ENCODE data around the gene DYNC1I1.
A peak's percentile ranks its signal among the peaks of the same experiment; 100 is the strongest.

DYNC1I1 gene

DNA sequence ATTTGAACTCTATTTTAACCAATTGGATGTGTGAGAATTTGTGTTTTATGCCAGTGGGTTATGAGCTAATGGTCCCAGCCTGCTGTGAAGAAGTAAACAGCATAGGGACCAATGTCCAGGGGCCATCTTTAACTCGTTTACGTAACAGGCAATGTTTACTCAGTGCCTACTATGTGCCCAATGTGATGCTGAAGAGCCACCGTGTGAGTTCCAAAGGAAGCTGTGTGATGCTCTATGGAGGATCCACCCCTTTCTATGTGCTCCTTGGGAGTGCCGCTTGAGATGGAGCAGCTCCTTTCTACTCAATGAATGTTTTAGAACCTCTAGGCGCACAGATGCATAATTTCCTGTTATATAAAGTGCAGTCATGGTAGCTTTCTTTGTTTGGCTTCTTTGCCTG lies 21.3 kb downstream of the DYNC1I1 start:
- no peak for DNase-seq

DNA sequence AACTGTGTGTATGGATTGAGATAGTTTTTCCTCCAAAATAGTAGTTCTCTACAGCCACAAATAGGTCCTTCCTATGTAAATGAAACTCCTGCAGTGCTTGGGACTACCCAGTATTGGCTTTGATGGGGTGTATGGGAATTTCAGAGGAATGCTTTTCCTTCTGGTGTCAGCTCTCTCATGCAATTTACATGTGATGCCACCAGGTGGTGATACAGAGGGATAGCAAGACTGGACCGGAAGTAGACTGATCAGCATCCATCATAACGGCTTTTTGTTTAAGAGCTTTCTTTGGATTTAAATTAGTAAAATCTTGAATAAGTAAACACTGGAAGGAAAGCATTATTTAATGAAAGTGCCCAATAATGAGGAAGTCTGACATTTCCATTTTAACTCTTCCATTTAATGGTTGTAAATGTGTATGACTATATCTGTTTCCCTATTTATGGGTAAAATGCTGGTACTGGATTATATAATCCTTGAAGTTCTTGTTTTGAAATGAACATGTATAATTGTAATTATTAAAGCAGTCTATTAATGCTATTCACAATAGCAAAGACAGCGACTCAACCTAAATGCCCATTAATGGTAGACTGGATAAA lies 22.7 kb downstream of the DYNC1I1 start:
- DNase-seq = no peak

DNA sequence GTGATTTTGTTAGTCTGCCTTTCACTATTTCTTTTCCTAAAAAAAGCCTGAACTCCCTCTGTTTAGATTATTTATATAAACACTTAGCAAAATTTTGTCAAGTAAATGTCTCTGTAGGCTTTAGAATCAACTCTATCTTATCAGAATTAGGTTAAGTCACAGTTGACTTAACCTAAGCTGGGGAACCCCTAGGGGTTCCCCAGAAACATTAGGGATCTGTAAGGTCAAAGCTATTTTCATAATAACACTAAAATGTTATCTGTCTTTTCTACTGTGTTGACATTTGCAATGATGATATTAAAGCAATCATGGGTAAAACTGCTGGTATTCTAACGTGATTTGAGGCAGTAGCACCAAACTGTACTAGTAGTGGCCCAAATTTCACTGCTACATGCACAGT lies 24.3 kb downstream of the DYNC1I1 start:
- no peak for DNase-seq

DNA sequence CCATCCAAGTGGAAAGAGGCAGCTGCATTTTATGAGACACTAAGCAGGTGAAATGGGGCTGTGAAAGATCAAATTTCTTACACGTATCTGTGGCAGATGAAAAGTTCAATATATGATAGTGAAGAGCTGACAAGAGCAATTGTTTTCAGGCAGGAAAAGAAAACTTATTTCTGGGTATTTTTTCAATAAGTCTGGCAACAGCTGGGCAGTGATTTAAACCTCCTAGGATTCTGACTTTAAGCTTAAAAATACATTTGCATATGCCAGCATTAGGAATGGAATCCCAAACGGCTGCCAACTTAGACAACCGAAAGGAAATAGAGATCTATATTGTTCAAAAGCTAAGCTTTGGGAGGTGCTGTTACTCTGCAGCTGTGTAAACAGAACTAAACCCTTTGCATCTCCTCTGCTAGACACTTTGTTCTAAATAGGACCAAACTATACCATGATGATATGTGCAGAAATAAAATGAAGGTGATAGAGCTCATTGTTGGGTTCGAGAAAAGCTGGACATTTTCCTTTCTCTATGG lies 26.1 kb downstream of the DYNC1I1 start:
- no peak for DNase-seq

DNA sequence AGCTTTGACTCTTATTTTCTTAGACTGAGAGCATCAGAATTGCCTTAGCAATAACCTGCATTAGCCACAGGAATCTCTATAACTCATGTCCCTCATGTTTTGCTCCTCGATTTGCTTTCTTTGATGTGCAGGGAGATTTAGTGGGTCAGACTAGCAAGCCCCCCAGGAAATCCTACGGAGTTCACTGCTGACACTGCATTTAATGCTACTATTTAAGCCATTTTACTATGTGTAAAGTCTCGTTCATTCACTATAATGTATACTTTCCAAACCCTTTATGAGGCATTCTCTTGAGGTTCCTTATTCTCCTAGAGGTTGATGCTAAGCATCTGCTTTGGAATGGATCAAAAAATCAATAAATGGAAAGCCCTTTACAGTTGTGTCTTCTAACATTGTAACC lies 28.4 kb downstream of the DYNC1I1 start:
- DNase-seq = no peak

DNA sequence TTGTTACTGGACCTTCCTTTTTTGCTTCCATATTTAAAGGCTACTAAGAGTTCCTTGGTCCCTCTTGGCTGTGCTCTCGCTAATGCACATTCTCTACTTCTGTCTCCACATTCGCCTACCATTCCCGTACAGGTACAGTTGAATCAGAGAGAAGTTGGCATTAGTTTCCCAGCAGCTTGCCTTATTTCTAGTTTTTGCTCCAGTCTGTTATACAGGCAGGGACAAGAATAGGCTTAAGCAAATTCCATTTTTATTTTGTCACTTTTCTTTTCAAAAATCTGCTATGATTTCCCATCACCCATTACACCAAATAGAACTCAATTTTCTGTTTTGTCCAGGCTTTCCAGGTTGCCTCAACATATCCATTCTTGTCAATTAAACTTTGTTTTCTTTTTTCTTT lies 29.9 kb downstream of the DYNC1I1 start:
- no peak for DNase-seq

DNA sequence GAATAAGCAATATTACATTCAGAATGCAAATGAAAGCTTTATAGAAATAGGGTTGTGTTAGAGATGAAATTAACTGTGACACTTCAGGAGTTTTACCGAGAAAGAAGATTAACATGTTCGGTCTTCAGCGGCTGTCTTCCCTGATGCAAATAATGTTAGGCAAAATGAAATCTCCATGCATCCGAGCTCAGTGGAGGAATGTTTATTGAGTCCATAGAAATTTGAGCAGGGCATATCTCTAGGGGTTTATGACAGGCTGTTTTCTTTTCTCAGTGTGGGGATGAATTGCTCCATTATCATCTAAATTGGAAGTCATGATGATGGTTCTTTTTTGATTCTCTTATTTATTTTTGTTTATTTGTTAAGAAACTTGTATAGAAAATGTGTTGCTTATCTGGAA lies 31.7 kb downstream of the DYNC1I1 start:
- DNase-seq = no peak

DNA sequence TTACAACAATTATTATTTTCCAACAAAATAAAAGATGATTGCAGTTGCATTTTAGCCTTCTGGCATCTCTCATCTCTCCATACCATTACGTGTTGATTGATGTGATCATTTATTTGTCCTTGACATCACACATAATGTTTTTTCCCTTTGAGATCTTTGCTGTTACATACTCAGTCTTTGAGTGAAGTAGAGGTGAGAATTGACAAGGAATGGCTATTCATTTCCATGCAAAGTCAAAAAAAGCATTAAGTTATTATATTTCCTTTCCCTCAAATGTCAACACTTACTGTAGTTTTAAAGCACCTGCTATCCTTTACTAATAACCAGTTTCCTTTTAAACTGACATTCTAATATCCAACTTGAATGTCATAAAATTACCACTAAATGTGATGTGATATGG lies 33.6 kb downstream of the DYNC1I1 start:
- DNase-seq = no peak

DNA sequence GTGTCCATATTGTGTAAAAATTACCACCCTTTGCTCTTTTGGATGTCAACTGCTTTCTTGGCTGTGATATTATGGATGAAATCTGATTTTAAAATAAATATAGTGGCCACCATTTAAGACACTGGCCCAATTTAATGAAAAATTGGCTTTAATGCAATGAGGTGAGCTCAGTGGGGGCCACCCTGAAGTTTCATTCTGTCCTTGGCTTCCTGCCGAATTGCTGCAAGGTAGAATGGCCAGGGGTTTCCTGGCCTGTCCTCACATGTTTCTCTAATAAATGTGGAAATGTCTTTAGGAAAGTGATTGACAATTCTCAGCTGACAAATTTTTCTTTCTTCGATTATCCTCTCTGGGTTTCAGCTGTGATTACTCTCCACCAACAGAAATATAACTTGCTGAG lies 36.0 kb downstream of the DYNC1I1 start:
- DNase-seq = no peak

DNA sequence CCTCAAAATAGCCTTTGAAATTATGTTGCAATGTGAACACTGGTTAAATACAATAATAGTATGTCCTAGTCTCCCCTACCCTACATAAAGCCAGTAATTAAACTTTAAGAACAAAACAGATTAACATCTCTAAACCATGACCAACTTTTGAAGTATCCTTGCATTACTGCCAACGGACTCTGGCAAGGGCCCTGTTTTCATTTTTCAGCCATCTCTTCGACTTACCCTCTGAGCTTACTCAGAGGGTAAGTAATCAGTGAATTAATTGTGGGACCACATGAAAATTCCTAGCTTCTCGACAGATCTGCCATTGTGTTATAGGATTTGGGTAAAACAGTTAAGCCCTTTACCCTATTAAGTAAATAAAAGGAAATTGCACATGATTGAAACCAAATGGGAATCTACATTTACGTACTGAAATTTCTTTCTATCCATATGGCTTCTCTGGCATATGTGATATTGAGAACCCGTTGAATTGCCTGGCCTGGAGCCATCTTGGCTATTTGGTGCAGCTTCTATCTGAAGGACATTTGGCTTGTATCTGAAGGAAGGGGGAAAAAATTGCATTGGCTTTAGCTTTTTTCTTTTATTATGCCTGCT lies 39.6 kb downstream of the DYNC1I1 start:
- DNase-seq = no peak

DNA sequence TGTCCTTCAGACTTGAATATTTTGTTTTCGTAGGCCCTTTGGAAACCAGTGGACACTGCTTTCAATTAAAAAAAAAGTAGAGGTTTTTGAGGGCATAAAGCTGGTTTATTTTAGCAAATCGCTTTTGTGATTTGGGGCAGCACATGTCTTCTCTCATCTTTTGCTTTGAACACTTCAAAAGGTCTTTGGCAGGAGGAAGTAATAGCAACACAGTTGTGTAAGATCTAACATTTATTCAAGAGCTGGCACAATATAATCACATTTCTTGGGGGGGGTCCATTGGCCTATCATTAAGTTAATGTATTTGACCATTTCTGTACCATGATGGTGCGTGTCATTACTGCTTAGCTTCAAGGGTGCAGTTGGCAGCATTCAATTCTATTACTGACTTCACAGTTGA lies 42.4 kb downstream of the DYNC1I1 start:
- DNase-seq = no peak

DNA sequence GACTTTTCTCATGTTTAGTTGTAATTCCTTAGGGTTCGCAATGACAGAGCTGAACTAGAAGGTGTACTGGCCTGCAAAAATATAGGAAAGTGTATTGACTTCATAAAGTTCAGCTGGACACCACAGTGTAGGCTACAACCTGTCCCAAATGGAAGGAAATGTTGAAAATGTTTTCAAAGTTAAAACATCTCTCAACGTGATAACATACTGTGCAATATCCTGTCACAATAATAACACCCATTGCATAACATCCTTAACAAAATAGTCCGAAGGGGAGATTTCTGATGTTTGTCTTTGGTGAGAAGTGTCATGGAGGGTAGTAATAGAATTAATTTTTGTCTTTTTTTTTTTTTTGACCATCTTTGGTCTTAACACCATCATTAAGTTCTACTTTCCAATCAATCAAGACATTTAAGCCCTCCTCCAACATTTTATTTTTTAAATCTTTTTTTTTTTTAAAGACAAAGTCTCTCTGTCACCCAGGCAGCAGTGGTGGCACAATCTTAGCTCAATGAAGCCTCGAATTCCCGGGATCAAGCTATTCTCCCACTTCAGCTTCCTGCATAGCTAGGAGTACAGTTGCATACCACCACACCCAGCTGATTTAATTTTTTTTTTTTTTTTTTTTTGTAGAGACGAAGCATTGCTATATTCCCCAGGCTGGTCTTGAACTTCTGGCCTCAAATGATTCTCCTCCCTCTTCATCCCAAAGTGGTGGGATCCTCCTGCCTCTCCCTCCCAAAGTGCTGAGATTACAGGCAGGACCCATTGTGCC lies 45.7 kb downstream of the DYNC1I1 start:
- no peak for DNase-seq

DNA sequence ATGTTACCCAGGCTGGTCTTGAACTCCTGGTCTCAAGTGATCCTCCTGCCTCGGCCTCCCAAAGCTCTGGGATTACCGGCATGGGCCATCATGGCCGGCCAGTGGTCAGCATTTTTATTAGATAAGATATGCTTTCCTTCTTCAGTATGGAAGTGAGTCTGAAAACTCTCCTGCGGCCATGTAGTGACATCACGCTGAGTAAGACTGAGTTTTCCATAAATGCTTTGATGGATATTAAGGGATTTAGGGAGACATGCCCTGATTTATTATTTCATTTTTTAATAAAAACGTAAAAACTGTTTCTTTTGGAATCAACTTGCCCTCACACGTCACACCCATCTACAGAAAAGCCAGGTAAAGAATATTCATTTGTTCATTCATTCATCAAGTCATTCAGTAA lies 48.4 kb downstream of the DYNC1I1 start:
- DNase-seq = no peak

DNA sequence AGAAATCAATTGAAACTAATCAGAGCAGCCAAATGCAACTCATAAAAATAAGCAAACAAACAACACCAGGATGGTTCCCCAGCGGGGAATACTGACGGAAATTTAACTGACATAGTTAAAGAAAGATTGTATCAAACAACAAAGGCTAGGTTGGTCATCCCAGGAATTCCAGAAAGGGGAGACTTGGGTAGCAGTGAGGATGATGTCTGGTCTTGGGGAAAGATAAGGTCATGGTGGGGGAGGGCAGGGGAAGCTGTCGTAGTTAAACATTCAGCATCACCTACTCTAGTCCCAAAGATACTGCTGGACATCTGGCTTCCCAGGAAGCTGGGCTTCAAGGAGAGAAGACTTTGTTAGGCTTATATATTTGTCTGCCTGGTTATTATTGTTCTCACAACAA lies 50.4 kb downstream of the DYNC1I1 start:
- no peak for DNase-seq

DNA sequence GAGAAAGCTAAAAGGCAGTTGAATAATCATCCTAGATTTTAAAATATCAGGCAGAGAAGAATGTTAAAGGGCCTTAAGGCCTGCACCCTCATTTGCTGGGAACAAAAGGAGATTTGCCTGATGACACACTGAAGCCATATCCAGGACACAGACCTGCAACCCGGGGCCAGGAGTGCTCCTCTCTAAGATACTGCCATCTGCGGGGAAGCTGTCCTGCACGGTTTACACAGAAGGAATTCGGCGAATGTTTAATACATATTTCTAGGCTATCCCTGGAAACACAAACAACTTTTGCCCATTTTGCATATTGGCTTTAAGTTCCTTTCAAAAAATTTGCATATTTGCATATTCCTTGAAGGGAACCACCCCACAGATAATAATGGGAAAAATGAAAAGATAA lies 52.3 kb downstream of the DYNC1I1 start:
- DNase-seq = no peak

DNA sequence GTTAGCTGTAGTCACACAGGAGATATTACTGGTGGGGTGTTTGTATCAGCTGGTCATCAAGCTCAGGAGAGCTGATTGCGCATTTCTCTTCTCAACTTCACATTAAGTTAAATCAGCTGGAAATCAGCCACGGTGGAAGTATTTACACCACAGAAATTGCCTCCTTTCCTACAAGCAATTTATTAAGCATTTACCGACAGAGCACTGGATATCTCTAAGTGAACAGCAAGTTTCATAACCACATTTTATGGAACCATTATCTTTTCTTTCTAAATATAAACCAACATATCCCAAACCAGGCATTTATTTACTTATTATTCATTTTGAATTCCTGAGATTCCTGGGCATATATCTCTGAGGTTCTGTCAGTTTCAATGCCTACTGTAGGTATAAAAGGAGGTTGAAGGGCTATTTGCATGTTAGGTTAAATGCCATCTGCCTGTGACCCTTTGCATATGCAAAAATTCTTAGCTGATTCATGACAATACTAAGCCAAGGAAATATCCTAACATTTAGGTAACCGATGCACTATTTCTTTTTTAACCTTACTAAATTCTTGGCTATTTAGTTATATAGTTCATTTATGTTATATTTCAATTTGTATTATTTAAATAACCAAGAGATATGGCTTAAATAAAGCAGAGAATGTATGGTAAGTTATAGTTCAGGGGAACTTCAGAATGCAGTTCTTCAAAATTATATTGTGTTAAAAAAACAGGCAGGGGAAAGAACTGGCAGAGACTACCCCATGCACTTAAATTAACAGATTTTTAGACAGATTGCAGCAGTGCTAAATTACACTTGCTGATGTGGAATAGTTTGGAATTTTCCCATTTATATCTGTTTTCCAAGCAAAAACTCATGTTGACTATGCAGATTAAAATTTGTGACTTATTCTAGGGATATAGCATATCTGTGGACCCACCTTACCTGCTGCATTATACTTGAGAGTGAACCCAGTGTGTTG lies 56.8 kb downstream of the DYNC1I1 start:
- DNase-seq = no peak

DNA sequence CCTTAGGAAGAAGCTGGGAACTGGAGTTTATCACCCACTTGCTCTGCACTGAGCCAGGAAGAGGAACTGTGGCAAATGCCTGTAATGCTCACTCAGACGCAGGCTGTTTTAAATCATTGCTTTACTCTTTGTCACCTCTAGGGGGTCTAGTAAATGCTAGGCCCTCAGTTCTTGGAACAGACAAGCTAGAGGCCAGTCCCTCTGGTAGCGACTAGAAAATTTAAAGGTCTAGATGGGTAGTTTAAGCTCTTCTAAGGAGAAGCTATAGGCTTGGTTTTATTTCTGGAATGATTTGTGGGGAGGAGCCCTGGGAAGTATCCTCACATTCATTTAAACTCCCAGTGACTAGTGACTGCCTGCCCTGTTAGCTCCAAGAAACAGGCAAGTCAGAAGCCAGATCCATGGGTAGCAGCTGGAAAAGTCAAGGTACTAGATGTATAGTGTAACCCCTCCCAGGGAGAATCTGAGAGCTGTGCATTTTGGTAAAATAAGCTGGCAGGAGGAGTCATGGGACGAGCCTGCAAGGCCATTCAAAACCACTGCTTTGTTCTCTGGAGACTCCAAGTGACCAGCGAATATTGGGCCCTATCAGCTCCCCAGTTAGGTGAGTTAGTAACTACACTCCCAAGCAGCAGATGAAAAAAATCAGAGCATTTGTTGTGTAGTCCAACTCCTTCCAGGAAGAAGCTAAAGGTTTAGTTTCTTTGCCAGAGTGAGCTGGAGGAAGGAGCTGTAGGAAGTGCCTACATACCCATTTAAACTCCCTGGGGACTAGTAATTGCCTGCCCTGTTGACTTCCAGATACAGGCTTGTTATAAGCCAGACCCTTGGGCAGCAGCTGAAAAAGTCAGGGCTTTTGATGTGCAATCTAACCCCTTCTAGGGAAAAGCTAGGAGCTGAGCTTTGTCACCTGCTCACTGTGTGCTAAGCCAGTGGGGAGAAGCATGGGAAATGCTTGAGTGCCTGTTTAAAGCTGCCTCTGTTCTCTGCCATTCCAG lies 68.9 kb downstream of the DYNC1I1 start:
- DNase-seq = peak; percentile 4

DNA sequence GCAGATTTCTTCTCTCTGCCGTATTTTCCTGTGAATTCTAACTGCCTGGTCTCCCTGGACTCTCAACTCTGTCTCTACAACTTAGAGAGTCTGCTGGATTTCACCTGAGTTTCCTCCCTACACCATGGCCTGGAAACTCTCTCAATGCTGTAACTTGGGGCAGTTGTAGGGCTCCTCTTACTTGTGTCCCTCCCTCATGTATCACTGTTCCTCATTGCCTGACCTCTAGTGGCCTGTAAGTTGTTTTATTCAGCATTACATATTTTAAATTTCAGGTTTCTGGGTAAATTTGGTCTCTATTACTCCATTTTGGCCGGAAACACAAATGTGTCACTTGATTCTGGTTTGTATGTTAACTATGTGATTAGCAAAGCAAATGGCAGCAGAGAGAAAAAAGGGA lies 70.9 kb downstream of the DYNC1I1 start:
- no peak for DNase-seq

DNA sequence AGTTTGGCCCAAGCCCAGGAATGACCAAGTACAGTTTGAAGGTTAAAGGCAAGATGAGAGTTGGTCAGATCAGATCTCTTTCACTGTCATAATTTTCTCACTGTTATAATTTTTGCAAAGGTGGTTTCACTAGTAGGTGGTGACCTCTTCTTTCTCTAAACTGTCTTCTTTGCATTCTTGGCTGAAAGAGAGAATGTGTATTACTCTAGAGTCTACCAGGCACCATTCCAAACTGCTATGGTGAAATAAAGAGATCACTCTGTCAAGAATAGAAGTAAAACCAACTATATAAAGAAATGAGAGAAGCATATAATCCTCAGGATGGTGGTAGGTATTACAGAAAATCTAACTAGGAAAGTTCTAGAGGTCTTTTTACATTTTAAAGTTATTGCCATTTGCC lies 72.7 kb downstream of the DYNC1I1 start:
- DNase-seq = no peak

DNA sequence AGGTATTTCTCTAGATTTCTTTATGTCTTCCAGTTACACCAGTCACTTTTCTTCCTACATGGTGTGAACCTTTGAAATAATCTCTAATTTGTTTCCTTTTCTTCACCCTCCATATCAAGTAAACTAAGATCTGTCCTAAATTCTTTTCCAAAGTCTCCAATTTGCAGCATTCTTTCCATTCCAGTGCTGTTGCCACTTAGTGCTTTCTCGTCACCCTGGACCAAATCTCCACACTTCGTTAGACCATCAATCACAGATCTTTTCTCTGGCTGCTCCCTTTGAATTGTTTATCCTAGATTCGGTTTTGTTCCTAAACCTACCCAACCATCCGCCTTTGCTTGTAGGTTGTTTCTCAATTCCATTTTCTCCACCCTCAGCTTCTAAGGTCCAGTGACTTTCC lies 74.7 kb downstream of the DYNC1I1 start:
- DNase-seq = no peak

DNA sequence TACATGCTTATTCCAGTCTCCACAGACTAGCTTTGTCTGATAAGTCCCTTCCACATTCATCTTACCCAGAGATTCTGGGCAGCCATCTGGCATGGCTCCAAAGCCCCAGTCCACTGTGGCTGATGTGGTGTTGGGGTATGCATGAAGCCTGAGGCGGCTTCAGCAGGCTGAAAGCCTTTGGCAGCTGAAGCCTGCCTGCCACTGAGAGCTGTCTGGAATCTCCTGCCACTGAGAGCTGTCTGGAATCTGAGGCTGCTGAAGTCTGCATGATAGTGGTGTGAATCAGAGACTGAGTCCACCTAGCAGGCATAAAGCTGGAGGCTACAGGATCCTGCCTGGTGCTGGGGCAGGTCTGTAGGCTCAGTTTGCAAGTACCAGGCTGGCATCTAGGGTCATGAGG lies 87.1 kb downstream of the DYNC1I1 start:
- no peak for DNase-seq

DNA sequence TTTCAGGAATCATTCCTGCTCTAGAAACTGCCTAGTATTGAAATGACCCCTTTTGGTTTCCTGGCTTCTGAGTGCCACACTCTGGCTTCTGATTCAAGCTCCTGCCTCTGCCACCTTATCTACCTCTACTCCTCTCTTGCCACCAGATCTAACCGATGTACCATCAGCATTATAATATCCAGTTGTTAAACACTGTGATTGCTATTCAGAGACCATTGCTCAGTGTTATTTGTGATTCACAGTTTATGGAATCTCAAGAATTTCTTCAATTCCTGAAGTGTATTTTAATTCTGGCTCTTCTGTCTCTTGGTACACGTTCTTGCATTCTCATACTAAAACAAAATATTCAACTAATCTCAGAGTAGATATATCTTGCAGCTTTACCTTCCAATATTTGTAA lies 88.7 kb downstream of the DYNC1I1 start:
- no peak for DNase-seq

Measured in GF-D8 (cell line).